ENCODE results near the gene NELFA.

DNA sequence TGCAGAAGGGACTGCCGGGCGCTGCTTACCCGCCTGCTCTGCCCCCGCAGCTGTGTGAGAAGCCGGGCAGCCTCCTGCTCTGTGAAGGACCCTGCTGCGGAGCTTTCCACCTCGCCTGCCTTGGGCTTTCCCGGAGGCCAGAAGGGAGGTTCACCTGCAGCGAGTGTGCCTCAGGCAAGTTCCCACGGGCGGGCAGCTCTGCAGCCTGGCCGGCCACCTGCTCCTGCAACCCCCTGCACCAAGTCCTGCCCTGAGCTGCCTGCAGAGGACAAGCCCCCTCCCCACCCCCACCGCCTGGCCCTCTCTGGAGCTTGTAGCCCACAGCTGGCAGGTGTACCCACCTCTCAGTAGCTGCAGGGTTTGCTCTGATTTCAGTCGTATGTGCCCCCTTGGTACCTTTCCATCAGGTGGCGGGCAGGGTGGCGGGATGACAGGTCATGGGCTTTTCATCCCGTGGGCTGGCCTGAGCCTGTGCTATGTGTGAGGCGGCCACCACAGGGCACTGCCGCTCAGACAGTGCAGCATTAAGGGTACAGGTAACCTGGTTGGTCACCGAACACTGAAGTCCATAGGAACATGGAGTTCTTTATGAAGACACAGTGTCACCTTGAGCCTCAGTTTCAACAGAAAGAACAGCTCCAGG lies 56.6 kb downstream of the NELFA start:
- no peak for TF ChIP-seq REST (IDR thresholded peaks at IDR 0.05; ENCODE audit: insufficient read depth in 1 of 2, low read depth in 2 of 2, low read length in 2 of 2)
- TF ChIP-seq POLR2AphosphoS5 (IDR thresholded peaks at IDR 0.05; ENCODE audit: low read depth, low read length), result no peak
- no peak for TF ChIP-seq TAF1 (IDR thresholded peaks at IDR 0.05; ENCODE audit: borderline replicate concordance, insufficient read depth, low read length)
- TF ChIP-seq FOXP2 (optimal IDR thresholded peaks at IDR 0.05; ENCODE audit: borderline replicate concordance, extremely low read depth, extremely low read length, insufficient read depth), result no peak
- TF ChIP-seq SIN3A (IDR thresholded peaks at IDR 0.05; ENCODE audit: borderline replicate concordance, insufficient read depth, low read length), result no peak

Measured in PFSK-1 (cell line).